SHP77 treated with DMSO at 0.1 percent for 48 hours (cell line): Measurements from ENCODE around the gene SPSB1.

ENCODE experiments used
- DNase-seq: peaks from one replicate; lab custom pipeline; 2025; lab: John Stamatoyannopoulos, UW

The SPSB1 gene

GRCh38 chr1:9300573-9300972 is 7.9 kb downstream of the SPSB1 start:
- no peak for DNase-seq

- no peak for DNase-seq
Measured at GRCh38 chr1:9302745-9303524, 10.2 kb downstream of the SPSB1 start.

GRCh38 chr1:9303916-9304315 is 11.2 kb downstream of the SPSB1 start:
- no peak for DNase-seq

- no peak for DNase-seq
Measured at GRCh38 chr1:9305216-9305615, 12.5 kb downstream of the SPSB1 start.

- DNase-seq, result no peak
Measured at GRCh38 chr1:9306006-9306405, 13.3 kb downstream of the SPSB1 start.

- DNase-seq, result no peak
Measured at GRCh38 chr1:9307303-9307702, 14.6 kb downstream of the SPSB1 start.

- DNase-seq, result no peak
Measured at GRCh38 chr1:9308236-9308785, 15.6 kb downstream of the SPSB1 start.

- no peak for DNase-seq
Measured at GRCh38 chr1:9309080-9309479, 16.4 kb downstream of the SPSB1 start.

- DNase-seq, result no peak
Measured at GRCh38 chr1:9309991-9310390, 17.3 kb downstream of the SPSB1 start.

GRCh38 chr1:9311029-9311428 is 18.3 kb downstream of the SPSB1 start:
- DNase-seq, result no peak

- no peak for DNase-seq
Measured at GRCh38 chr1:9311479-9311878, 18.8 kb downstream of the SPSB1 start.

GRCh38 chr1:9312168-9312720 is 19.6 kb downstream of the SPSB1 start:
- no peak for DNase-seq

- DNase-seq, result no peak
Measured at GRCh38 chr1:9313576-9313975, 20.9 kb downstream of the SPSB1 start.

- no peak for DNase-seq
Measured at GRCh38 chr1:9314111-9314510, 21.4 kb downstream of the SPSB1 start.

GRCh38 chr1:9314711-9315379 is 22.2 kb downstream of the SPSB1 start:
- DNase-seq, result no peak

- no peak for DNase-seq
Measured at GRCh38 chr1:9315411-9316079, 22.9 kb downstream of the SPSB1 start.

GRCh38 chr1:9316080-9316444 is 23.4 kb downstream of the SPSB1 start:
- no peak for DNase-seq

- DNase-seq, result no peak
Measured at GRCh38 chr1:9316512-9316911, 23.8 kb downstream of the SPSB1 start.

- DNase-seq, result no peak
Measured at GRCh38 chr1:9317072-9317471, 24.4 kb downstream of the SPSB1 start.

- DNase-seq, result peak; percentile 71
Measured at GRCh38 chr1:9317591-9318417, 25.1 kb downstream of the SPSB1 start.

- no peak for DNase-seq
Measured at GRCh38 chr1:9319208-9319788, 26.6 kb downstream of the SPSB1 start.
